Ureter (tissue), 1 donor: ENCODE results near the gene SLC13A1. TPM values are rescaled to one million over a fixed set of nuclear protein-coding genes. Genes with fewer than 3 reads are reported as not detected.

ENCODE experiments used
- DNase-seq: peaks from one replicate; pipeline ENCODE4 v3.0.0-alpha.2; 2020; ENCODE audit warnings: low spot score
- total RNA-seq: library from RNA; stranded (reverse); gene quantifications from one replicate; pipeline ENCODE4 v1.2.4, GENCODE V29; 2023
- donor health status: DM: yes; HTN: yes; CAD: no.

SLC13A1 gene
- total RNA-seq, 1 donor from 2014 or later = not detected

DNA sequence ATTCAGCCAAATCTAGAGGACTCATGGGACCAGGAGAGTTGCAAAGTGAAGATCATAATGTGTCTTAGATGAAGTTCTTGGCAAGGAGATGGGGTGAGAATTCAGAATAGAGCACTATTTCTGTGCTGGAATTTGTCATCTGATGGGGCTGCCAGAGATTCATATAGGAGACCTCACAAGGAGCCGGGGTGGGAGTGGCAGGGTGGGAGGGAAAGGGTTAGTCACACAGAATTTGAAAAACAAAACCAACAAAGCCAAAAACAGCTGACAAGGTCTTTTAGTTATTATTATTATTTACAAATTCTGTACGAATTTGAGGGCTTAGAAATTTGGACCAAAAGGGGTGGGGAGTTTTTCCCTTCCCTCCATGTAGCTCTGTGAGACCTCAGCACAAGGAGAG is 1.7 kb downstream of the SLC13A1 start:
- no peak for DNase-seq

DNA sequence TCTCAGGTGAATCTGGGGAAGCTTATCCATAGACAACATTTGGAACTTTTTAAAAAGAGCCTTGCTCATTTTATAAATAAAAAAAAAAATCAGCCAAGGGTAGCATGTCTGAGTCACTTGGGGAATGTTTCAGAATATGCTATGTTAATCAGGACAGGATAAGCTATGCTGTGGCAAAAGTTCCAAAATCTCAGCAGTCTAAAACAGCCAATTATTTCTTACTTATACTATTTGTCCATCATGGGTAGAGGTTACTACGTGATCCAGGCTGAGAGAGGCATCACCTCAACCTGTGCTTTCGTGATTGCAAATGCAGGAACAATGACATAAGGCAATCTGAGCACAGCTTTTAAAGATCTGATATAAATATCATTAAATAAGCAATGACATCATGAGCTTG is 6.5 kb downstream of the SLC13A1 start:
- DNase-seq = no peak

DNA sequence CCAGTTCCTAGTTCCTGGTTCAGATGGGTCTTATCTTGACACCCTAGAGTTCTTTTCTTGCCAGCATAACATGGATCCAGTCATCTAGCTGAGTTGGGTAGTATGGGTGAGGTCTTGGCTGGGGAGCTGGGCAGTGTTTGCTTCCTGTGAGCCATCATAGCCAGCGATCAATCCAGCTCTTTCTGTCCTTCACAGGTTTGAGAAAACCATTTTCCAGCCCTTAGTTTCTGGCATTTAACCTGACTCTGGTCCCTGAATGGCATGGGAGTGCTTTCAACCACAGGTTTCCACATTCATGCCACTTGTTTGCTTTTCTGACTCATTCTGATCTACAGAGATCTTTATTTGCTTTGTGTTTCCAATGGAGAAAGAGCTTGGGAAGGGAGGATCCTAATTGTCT is 8.6 kb downstream of the SLC13A1 start:
- no peak for DNase-seq

DNA sequence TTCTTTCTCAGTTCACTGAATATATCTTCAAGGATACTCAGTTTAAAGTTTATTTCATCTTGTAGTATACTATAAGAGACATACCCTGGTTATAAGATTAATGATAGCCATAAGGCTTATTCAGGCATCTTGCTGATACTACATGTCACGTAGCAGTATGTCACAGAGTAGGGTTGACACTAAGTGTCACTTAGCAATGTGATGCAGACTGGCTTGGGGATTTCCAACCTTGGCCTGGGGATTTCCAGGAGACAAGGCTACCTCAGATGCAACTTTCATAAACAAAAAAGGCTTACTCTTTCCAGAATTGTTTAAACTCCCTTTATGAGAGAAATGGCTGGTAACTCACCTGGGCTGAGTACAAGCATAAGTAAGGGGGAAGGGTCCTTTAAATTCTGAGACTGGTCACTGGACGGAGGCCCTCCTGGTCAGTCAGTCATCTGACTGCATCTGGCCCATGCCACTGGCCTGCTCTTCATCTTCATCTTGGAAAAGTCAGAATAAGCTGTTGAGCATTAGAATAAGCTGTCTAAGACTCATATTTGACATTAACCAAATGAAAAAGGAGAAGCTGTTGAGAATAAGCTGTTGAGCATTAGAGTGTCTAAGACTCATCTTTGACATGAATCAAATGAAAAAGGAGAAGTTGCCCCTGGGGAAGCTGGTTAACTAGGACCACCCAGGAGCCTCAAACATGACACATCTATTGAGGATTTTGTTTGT is 9.5 kb downstream of the SLC13A1 start:
- no peak for DNase-seq

DNA sequence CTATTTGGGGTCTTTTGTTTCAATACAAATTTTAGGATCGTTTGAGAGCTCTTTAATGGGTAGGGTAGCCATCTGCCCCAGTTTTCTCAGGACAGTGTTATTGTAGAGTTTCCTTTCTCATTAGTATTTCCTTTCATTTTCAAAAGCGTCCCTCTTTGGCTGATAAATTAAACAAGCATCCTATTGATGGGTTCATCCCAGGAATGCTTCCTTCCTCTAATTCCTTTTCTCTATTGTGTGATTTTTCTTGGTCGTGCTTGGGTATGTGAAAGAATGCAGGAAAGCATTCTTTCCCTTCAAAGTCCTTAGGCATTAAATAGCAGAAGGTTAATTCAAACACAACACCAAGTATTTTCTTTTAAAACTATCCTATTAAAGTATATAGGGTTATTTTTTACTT is 14.0 kb downstream of the SLC13A1 start:
- DNase-seq = no peak

DNA sequence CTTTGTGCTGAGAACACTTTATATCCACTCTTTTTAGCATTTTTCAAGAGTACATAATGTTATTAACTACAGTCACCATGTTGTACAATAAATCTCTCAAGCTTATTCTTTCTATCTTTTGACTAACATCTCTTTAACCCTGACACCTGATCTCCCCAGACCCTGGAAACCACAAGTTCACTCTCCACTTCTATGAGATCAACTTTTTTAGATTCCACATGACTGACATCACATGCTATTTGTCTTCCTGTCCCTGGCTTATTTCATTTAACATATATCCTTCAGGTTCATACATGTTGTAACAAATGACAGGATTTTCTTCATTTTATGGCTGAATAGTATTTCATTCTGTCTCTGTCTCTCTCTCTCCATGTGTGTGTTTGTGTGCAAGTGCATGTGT is 15.5 kb downstream of the SLC13A1 start:
- DNase-seq = no peak

DNA sequence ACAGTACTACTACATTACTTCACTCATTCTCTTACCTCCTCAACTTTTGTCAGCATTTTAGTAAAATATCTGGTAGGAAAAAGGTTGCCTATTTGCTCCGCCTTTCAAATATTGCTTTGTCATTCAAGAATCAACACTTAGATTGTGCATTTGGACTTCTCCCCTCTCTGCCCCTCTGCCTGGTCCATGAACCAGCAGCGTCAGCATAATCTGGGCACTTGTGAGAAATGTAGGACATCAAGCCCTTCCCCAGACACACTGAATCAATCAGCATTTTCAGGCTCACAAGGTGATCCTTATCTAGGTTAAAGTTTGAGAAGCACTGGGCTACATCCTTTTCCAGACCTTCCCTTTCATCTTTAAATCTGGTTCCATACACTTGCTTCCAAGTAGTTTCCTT is 16.3 kb downstream of the SLC13A1 start:
- no peak for DNase-seq

DNA sequence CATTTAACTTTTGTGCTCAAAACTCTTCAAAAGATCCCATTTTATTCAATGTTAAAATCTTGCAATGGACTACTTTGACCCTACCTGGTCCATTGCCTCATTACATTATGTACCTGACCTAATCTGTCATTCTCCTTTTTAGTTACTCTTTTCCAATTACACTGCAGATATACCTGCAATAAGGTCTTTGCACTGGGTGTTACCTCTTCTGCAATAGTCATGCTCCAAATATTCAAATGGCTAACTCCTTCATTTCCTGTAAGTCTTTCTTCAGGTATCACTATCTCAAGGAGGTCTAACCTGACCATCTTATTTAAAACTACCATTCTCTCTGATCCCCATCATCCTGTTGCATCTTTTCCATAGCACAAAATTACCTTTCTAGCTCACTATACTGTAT is 22.3 kb downstream of the SLC13A1 start:
- DNase-seq = no peak

DNA sequence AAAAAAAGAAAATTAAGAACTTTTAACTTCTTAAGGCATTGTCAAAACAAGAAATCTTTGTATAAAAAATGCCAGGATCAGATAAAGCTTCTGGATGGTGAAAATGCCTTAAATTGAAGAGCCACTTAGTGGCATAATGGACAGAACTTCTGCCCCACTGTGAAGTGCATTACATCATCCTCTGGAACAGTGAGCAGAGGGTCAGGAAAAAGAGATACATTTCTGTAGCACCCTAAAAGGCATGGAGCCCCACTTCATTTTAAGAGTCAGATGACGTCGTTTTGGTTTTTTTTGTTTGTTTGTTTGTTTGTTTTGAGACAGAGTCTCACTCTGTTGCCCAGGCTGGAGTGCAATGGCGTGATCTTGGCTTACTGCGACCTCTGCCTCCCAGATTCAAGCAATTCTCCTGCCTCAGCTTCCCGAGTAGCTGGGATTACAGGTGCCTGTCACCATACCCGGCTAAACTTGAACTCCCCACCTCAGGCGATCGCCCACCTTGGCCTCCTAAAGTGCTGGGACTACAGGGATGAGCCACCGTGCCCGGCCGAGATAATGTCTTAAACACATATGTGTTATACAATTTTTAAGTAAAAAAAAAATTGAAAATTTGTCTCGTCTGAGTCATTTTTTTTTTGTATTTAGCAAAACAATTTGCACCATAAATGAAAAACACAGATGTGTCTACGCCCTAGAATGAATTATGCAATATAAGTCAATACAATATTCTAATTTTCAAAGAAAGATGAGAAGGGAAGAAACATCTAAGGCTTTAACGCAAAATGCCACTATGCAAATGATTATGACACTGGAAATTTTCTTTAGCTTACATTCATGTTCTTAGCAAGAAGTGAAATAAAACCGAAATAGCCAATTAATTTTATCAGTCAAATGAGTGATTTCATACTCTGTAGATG is 29.2 kb downstream of the SLC13A1 start:
- no peak for DNase-seq

DNA sequence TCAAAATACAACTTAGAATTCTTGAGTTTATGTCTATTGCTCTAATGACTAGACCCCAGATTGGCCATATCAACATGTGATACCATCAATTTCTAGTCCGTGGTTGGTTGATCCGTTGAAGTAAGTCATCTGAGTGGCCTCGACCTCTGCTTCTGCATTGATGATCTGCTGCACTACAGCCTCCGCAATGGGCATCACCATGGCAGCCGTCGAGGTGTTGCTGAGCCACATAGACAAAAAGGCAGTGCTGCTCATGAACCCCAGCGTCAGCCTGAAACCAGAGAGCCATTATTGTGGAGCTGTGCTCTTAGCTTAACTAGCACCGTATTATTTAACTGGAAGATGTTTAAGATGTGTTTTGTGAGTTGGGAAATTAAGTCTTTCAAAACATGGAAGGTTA is 30.7 kb downstream of the SLC13A1 start:
- no peak for DNase-seq

DNA sequence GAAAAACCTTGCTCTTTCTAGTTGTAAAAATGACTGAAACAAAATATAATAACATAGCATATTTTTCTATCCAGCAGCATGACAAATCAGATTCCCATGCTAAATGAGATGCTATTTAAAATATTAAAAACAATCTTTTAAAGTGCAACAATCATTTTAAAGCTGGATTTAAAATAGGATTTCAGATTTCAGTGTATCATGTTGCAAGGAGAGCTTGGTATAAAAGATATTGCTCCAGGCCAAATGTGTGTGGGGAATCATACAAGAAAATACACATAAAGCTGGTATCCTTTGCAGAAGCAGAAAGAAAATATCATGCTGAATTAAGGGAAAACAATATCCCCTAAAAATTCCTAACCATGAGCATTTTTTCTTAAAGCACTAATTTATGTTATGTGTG is 42.2 kb downstream of the SLC13A1 start:
- no peak for DNase-seq

DNA sequence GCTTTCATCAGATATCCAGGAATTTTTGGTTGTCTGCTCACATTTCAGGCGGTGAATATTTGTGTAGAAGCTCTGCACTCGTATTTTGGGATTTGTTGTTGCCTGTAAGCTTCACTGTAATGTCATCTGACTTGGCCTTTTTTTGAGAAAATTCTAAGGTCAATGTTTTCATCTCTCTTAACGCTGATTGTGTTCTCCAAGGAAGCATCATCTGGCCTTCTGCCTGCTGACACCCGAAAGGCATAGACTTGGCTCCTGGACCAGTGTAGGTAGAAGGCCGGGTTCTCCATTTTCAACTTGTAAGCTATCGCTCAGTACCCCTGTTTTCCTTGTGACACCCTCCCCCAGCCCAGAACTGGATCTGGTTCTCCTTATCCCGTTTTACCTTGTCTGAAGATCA is 44.2 kb downstream of the SLC13A1 start:
- DNase-seq = no peak

DNA sequence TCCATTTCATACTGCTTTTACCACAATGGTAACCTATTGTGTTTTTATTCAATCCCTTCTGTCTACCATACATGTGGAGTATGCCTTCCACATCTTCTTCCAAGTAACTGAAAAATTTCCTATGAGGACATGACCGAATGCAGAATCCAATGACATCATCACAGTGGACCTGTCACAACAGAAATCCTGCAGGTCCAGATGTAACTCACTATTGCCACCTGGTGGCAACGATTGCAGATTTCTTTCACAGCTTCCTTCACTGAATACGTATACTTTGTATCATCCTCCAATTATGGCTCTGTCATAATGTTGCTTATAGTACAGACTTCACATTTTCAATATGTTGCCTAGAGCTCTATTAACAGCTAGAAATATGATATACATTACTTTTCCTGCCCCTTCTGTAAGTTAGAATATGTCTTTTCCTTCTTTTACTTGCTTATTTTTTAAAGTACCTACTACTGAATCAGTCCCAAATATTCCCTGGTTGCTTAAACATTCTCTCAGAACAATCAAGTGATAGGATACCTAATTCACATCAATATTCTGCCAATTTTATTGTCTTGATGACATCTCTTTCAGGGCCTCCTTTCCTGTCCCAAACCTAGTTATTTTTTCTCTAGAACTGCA is 45.4 kb downstream of the SLC13A1 start:
- DNase-seq = peak; percentile 79

DNA sequence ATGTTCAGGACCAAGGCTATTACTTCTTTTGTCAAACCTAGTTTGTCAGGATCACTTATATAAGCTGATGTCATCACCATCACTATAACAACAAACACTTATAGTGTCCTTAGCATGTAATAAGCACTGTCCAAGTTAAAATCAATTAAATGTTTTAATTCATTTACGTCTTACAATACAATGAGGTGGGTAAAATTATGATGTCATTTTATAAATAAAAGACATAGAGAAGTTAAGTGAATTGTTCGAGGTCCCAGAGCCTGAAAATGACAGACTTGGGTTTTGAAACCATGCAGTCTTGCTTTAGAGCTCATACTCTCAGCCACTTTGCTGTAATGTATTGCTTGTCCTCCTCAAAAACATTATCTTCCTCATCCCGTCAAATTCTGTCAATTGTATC is 48.3 kb downstream of the SLC13A1 start:
- DNase-seq = no peak

DNA sequence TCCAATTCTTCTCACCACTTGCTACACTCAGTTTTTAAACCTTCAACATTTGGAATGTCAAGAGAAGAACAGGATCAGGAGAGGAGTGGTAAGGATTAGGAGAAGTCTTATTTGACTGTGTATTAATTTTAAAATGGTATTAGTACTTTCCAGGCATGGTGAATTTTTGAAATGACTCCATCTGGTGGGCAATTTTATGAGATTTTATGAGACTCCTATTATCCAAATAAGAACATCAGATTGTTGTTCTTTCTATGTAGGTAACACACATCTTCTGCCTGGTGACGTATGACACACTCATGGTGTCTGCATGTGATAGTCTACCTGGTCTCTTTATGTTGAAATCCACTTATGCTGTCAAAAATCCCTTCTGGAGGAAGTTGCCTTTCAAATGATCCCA is 51.0 kb downstream of the SLC13A1 start:
- DNase-seq = no peak

DNA sequence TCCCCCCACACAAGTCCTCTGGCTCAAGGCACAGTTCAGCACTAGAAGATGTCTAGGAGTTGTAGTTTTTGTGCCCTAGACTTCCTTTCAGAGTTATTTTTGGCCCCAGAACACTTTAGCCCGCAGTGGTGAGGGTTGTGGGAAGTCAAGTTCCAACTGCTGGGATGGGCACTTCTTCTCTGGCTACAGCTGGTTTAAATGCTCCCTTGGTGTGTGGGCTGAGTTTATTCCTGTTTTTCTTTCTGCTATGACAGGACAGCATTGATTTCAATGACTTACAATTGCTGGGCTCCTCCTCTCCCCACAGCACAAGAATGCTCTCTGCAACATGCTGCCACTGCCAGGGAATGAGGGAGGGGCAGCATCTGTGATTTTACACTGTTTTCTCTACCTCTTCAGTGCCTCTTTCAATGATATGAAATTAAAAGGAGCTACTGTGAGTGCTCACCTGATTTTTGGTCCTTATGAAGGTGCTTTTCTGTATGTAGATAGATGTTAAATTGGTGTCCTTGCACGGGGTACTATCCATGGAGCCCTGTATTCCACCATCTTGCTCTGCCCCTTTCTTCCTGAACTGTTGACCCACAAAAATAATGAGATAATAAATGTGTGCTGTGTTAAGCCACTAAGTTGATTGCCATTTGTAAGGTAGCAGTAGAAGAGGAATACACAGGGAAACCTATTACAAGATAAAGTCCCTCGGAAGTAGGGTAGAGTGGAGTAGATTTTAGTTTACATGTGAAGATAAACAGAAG is 56.3 kb downstream of the SLC13A1 start:
- DNase-seq = no peak

DNA sequence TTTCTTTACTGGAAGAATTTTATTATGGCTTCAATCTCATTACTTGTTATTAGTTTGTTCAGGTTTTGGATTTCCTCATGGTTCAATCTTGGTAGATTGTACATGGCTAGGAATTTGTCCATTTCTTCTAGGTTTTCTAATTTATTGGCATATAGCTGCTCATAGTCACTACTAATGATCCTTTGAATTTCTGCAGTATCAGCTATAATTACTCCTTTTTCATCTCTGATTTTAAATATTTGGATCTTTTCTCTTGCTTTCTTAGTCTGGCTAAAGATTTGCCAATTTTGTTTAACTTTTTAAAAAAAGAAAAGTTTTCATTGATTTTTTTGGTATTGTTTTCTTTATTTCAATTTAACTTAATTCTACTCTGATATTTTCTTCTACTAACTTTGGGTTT is 59.2 kb downstream of the SLC13A1 start:
- DNase-seq = no peak

DNA sequence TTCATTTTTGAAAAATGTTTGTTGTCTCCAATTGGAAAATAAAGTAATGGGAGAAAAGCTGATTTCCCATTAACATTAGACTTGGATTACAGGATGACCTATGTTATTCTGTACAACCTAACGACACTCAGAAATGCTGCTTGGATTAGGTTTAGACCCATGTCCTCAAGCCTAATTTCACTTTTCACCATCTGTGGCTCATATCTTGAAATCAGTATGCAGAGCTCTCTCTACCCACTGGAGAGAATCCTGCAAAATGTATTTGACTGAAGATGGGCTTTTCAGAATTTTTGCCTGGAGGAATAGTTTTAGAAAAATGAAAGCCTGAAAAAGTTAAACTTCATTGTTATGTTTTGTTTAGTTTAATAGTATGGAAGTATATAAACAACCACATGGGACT is 63.8 kb downstream of the SLC13A1 start:
- DNase-seq = no peak

DNA sequence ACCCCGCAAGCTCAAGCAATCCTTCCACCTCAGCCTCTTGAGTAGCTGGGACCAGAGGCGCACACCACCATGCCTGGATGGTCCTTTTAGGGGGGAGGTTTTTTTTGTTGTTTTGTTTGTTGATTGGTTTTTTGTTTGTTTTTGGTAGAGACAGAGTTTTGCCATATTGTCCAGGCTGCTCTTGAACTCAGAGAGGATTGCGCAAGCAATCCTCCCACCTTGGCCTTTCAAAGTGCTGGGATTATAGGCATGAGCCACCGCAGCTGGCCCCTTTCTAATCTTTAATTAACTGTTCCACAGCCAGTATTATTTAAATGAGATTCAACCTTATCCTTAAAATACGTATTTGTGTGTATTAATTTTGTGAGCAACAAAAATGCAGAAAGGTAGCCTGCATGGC is 65.8 kb downstream of the SLC13A1 start:
- DNase-seq = no peak

DNA sequence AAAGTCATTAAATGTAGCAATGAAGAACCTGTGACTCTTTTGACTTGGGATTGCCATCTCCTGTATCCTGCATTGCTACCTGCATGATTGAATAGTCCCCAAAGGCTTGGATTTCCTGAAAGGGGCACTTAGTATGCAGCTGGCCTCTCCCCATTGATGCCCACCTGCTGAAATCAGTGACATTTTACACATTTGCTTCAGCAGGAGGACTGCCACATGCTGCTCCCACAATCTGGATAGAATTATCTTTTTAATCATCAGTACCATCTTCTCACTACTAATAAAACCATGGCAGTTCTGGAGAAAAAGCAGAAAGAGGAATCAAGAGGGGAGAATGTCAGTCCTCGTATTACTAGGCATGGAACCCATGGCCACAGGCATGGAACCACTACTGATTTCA is 67.8 kb downstream of the SLC13A1 start:
- no peak for DNase-seq

DNA sequence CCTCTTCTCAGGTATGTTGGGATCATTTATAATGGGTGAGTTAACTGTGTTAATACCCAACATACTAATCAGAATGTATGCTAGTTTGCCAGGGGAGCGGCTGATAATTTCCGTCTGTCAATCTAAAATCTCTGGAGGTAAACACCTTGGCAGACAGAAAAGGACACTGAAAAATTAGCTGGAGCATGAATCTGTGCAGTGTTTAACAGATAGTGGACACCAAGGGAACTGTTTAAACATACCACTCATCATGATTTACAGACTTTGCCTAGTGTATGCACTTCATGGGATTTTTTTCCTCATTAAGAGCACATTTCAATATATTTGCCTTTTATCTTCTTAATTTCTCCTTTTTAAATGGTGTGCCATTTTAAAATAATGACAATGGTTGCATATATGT is 68.2 kb downstream of the SLC13A1 start:
- no peak for DNase-seq

DNA sequence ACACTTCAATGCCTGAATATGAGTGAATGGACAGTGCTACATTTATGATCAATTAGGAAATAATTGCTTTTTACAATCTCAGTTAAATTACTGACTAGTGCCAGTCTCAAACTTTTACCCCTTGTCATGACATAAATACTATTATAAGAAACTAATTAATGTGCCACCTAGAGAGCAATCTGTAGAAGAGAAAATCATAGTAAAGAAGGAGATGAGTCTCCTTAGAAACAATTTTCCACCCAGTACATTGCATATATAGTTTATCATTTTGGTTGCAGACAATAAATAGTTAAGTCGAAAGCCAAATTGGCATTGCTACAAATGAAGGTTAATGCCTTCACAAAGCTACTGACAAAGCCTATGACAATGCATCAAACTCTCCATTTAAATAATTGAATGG is 68.6 kb downstream of the SLC13A1 start:
- no peak for DNase-seq
